ENCODE data around the gene ELK1.

The ELK1 gene

GRCh38 chrX:47629419-47630200 lies 20.8 kb downstream of the ELK1 start, which contains the start of gene CFP:
TSS of gene CFP (minus strand) at chrX:47629930. CDS start at chrX:47629844, 86 bp downstream.
- no peaks in the 10 kb centered on the region for H3K9me3 ChIP-seq (ENCODE audit: control insufficient read depth, insufficient read depth, low read depth, low read length)
- CTCF ChIA-PET = interaction anchor here (1.3 kb wide), 1 partner anchor 89 kb away, joined by 3 read pairs; no protein-coding TSS in a partner anchor
- H3K4me3 ChIP-seq (ENCODE audit: low read depth, low read length) = no peak within 1 kb of the TSS
- TF ChIP-seq GLIS2 (tag by site-specific recombination; IDR thresholded peaks at IDR 0.05) (no peak), REPIN1 (tag by site-specific recombination; IDR thresholded peaks at IDR 0.05; ENCODE audit: low read depth) (no peak)
- TF ChIP-seq, protein P1, sequence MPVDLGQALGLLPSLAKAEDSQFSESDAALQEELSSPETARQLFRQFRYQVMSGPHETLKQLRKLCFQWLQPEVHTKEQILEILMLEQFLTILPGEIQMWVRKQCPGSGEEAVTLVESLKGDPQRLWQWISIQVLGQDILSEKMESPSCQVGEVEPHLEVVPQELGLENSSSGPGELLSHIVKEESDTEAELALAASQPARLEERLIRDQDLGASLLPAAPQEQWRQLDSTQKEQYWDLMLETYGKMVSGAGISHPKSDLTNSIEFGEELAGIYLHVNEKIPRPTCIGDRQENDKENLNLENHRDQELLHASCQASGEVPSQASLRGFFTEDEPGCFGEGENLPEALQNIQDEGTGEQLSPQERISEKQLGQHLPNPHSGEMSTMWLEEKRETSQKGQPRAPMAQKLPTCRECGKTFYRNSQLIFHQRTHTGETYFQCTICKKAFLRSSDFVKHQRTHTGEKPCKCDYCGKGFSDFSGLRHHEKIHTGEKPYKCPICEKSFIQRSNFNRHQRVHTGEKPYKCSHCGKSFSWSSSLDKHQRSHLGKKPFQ (tag by site-specific recombination; IDR thresholded peaks at IDR 0.05) = no peak
- TF ChIP-seq, protein P2, sequence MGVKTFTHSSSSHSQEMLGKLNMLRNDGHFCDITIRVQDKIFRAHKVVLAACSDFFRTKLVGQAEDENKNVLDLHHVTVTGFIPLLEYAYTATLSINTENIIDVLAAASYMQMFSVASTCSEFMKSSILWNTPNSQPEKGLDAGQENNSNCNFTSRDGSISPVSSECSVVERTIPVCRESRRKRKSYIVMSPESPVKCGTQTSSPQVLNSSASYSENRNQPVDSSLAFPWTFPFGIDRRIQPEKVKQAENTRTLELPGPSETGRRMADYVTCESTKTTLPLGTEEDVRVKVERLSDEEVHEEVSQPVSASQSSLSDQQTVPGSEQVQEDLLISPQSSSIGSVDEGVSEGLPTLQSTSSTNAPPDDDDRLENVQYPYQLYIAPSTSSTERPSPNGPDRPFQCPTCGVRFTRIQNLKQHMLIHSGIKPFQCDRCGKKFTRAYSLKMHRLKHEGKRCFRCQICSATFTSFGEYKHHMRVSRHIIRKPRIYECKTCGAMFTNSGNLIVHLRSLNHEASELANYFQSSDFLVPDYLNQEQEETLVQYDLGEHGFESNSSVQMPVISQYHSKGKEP (tag by site-specific recombination; IDR thresholded peaks at IDR 0.05) = no peak
- no peak within 1 kb of the TSS for H3K27ac ChIP-seq (ENCODE audit: extremely low read depth, low read depth, low read length)
- peaks cover 0 to 4% of the 10 kb centered on the region in 2 experiments; a peak in 1 of 3 replicates for H3K36me3 ChIP-seq (ENCODE audit: control insufficient read depth in 2 of 2, insufficient read depth in 1 of 2, low read length in 2 of 2)
- H3K4me1 ChIP-seq (ENCODE audit: control insufficient read depth, insufficient read depth, low read length) = no peaks in the 10 kb centered on the region
- POLR2A ChIA-PET = interaction anchor here (1.0 kb wide), 1 partner anchor 21 kb away, joined by 3 read pairs; the partner anchor contains the start of gene ELK1

DNA sequence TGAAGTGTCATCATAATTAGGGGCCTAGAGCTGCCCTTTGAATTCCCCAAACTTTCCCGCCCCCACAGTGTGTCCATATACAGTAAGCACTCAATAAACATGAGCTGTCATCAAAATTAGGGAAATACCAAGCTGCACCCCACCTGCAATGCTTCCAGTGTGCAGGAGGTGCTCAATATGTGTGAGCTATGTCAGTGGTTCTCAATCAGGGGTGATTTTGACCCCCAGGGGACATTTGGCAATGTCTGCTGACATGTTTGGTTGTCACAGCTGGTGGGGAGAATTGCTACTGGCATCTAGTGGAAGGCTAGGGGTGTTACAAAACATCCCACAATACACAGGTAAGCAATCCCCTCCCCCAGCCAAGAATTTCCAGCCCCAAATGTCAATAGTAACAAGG lies 21.4 kb downstream of the ELK1 start:
- H3K27ac ChIP-seq (ENCODE audit: extremely low read depth, low read depth, low read length) = no peak overlapping the region
- ChIA-PET CTCF (interaction anchor here (0.6 to 1.3 kb wide), 3 partner anchors 88 to 105 kb away, joined by 3 to 4 read pairs (median 3); no protein-coding TSS in a partner anchor), POLR2A (no interaction called here)
- H3K9me3 ChIP-seq (ENCODE audit: control insufficient read depth, insufficient read depth, low read depth, low read length) = no peaks in the 10 kb centered on the region
- TF ChIP-seq GLIS1 (tag by site-specific recombination; IDR thresholded peaks at IDR 0.05) = peak; percentile 84
- TF ChIP-seq ZNF639 (tag by site-specific recombination; IDR thresholded peaks at IDR 0.05) = no peak
- TF ChIP-seq ZNF311 (tag by site-specific recombination; IDR thresholded peaks at IDR 0.05; ENCODE audit: borderline replicate concordance) = no peak
- no peak for TF ChIP-seq ZBTB8A (tag by site-specific recombination; IDR thresholded peaks at IDR 0.05)
- TF ChIP-seq ZNF26 (tag by site-specific recombination; IDR thresholded peaks at IDR 0.05) = no peak
- 0 out of 2 replicates have a peak, but pooled peaks have one; percentile 12 for TF ChIP-seq ZFHX2 (tag by site-specific recombination; conservative IDR thresholded peaks at IDR 0.05)
- 0 out of 2 replicates have a peak, but pooled peaks have one; percentile 13 for TF ChIP-seq ZIC2 (tag by site-specific recombination; IDR thresholded peaks at IDR 0.05)
- TF ChIP-seq ZNF223 (tag by site-specific recombination; IDR thresholded peaks at IDR 0.05) = no peak
- no peak for TF ChIP-seq PRDM4 (tag by site-specific recombination; IDR thresholded peaks at IDR 0.05)
- TF ChIP-seq, protein P3, sequence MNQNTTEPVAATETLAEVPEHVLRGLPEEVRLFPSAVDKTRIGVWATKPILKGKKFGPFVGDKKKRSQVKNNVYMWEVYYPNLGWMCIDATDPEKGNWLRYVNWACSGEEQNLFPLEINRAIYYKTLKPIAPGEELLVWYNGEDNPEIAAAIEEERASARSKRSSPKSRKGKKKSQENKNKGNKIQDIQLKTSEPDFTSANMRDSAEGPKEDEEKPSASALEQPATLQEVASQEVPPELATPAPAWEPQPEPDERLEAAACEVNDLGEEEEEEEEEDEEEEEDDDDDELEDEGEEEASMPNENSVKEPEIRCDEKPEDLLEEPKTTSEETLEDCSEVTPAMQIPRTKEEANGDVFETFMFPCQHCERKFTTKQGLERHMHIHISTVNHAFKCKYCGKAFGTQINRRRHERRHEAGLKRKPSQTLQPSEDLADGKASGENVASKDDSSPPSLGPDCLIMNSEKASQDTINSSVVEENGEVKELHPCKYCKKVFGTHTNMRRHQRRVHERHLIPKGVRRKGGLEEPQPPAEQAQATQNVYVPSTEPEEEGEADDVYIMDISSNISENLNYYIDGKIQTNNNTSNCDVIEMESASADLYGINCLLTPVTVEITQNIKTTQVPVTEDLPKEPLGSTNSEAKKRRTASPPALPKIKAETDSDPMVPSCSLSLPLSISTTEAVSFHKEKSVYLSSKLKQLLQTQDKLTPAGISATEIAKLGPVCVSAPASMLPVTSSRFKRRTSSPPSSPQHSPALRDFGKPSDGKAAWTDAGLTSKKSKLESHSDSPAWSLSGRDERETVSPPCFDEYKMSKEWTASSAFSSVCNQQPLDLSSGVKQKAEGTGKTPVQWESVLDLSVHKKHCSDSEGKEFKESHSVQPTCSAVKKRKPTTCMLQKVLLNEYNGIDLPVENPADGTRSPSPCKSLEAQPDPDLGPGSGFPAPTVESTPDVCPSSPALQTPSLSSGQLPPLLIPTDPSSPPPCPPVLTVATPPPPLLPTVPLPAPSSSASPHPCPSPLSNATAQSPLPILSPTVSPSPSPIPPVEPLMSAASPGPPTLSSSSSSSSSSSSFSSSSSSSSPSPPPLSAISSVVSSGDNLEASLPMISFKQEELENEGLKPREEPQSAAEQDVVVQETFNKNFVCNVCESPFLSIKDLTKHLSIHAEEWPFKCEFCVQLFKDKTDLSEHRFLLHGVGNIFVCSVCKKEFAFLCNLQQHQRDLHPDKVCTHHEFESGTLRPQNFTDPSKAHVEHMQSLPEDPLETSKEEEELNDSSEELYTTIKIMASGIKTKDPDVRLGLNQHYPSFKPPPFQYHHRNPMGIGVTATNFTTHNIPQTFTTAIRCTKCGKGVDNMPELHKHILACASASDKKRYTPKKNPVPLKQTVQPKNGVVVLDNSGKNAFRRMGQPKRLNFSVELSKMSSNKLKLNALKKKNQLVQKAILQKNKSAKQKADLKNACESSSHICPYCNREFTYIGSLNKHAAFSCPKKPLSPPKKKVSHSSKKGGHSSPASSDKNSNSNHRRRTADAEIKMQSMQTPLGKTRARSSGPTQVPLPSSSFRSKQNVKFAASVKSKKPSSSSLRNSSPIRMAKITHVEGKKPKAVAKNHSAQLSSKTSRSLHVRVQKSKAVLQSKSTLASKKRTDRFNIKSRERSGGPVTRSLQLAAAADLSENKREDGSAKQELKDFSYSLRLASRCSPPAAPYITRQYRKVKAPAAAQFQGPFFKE (tag by site-specific recombination; IDR thresholded peaks at IDR 0.05; ENCODE audit: borderline replicate concordance) = no peak
- TF ChIP-seq, protein P2 (tag by site-specific recombination; IDR thresholded peaks at IDR 0.05) = no peak
- no peaks in the 10 kb centered on the region for H3K4me1 ChIP-seq (ENCODE audit: control insufficient read depth, insufficient read depth, low read length)
- H3K36me3 ChIP-seq (ENCODE audit: control insufficient read depth in 2 of 2, insufficient read depth in 1 of 2, low read length in 2 of 2) = no peaks in the 10 kb centered on the region
- H3K4me3 ChIP-seq (ENCODE audit: low read depth, low read length) = no peak overlapping the region
